ENCODE data around the gene DHRSX. TPM values are rescaled to one million over a fixed set of nuclear protein-coding genes. Genes with fewer than 3 reads are reported as not detected.
"Not testable (repeated sequence)": the region's sequence is repeated elsewhere in the genome, so short reads cannot be mapped to it uniquely, and the experiment has no call there.

The DHRSX gene
- total and polyA plus RNA-seq, 7 donors: 12.5 to 25.2 (median 16.1) TPM

DNA sequence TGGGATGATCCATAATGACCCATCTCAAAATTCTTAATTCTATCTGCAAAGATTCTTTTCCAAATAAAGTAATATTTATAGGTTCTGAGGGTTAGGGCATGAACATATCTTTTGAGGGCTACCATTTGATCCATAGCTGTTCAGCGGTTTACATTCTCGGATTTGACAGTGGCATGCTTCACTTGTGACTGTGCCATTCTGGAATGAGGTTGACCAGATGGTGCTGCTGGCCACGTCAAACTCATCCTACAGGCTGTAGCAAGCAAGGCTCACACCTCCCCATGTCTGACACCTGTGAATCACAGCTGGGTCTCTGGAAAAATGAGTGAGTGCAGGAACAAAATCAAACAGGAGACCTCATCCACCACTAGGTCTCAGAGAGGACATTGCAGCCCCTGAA is 280.5 kb downstream of the DHRSX start:
- WGBS, 2 donors: 94 to 95% methylated on average over 3 of the region's 3 CpGs
- Histone ChIP-seq H3K9me3 (peaks cover 0 to 37% (median 7%) of the 10 kb centered on the region in 4 donors), H3K4me1 (no peaks in the 10 kb centered on the region), H3K4me3 (no peak overlapping the region), H3K27ac (no peak overlapping the region), H3K27me3 (no peaks in the 10 kb centered on the region), H3K36me3 (peaks cover 0 to 43% (median 19%) of the 10 kb centered on the region in 4 donors)
- intact Hi-C loops (cut with DNase I): no loop called here
- DNase-seq: no peak
- TF ChIP-seq POLR2A (IDR thresholded peaks at IDR 0.05) (no peak), POLR2AphosphoS5 (IDR thresholded peaks at IDR 0.05) (no peak), CTCF (IDR thresholded peaks at IDR 0.05) (no peak), EP300 (IDR thresholded peaks at IDR 0.05) (no peak)

DNA sequence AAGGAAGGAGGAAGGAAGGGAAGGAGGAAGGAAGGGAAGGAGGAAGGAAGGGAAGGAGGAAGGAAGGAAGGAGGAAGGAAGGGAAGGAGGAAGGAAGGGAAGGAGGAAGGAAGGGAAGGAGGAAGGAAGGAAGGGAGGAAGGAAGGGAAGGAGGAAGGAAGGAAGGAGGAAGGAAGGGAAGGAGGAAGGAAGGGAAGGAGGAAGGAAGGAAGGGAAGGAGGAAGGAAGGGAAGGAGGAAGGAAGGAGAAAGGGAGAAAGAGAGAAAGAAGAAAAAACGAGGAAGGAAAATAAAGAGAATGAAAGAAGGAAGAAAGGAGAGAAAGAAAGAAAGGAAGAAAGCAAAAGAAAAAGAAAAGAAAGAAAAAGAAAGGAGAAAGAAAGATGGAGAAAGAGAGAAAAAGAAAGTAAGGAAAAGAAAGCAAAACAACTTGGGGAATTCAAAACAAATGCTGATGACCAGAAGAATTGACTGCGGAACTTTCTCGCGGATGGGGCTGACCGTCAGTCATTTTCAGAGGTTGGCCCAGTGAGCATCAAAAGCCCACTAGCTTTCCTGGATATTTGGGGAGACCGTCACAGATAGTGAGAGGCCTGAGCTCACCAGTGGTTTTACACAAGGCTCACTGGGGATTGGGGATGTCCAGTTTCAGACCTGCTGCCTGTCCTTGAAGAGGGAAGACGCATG is 286.5 kb downstream of the DHRSX start:
- H3K4me3 ChIP-seq; H3K4me1 ChIP-seq; H3K27me3 ChIP-seq; H3K27ac ChIP-seq; intact Hi-C loops (cut with DNase I); H3K36me3 ChIP-seq; DNase-seq: not testable (repeated sequence)
- WGBS, 2 donors: 94 to 95% methylated on average over 7 of the region's 7 CpGs
- H3K9me3 ChIP-seq: peaks cover 0 to 18% (median 1%) of the 10 kb centered on the region in 4 donors

DNA sequence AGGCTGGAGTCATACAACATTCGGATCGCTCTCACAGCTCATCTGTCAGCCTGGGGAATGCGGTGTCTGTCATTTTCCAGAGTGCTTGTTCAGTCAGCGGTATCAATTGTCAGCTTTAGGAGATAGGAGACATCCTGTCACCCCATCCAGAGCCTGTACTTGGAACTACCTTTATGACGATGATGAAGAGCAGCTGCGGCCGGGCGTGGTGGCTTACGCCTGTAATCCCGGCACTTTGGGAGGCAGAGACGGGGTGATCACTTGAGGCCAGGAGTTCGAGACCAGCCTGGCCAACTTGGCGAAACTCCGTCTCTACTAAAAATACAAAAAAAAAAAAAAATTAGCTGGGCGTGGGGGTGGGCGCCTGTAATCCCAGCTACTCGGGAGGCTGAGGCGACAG is 289.1 kb downstream of the DHRSX start:
- H3K27me3 ChIP-seq; intact Hi-C loops (cut with DNase I); H3K4me1 ChIP-seq; DNase-seq; H3K4me3 ChIP-seq; H3K36me3 ChIP-seq; H3K9me3 ChIP-seq; H3K27ac ChIP-seq: not testable (repeated sequence)
- 96 to 97% methylated on average over 18 of the region's 18 CpGs for WGBS, 2 donors

DNA sequence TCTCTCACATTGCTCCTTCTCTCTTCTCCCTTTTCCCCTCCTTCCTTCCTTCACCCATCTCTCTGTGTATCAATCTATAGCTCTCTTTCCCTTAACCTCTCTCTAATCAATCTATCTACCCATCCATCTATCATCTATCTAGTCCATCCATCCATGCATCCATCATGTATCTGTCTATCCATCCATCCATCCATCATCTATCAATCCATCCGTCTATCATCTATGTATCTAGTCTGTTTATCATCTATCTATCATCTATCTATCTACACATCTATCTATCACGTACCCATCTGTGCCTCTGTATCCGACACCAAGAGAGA is 307.5 kb downstream of the DHRSX start:
- Histone ChIP-seq H3K27ac (no peak overlapping the region), H3K27me3 (no peaks in the 10 kb centered on the region), H3K36me3 (no peaks in the 10 kb centered on the region), H3K9me3 (peaks cover 0 to 5% (median 0%) of the 10 kb centered on the region in 4 donors), H3K4me1 (no peaks in the 10 kb centered on the region), H3K4me3 (no peak overlapping the region)
- TF ChIP-seq POLR2A (IDR thresholded peaks at IDR 0.05) (no peak), EP300 (IDR thresholded peaks at IDR 0.05) (no peak), POLR2AphosphoS5 (IDR thresholded peaks at IDR 0.05) (no peak), CTCF (IDR thresholded peaks at IDR 0.05) (no peak)
- DNase-seq: no peak
- 94 to 95% methylated on average over 3 of the region's 3 CpGs for WGBS, 2 donors
- intact Hi-C loops (cut with DNase I): no loop called here

DNA sequence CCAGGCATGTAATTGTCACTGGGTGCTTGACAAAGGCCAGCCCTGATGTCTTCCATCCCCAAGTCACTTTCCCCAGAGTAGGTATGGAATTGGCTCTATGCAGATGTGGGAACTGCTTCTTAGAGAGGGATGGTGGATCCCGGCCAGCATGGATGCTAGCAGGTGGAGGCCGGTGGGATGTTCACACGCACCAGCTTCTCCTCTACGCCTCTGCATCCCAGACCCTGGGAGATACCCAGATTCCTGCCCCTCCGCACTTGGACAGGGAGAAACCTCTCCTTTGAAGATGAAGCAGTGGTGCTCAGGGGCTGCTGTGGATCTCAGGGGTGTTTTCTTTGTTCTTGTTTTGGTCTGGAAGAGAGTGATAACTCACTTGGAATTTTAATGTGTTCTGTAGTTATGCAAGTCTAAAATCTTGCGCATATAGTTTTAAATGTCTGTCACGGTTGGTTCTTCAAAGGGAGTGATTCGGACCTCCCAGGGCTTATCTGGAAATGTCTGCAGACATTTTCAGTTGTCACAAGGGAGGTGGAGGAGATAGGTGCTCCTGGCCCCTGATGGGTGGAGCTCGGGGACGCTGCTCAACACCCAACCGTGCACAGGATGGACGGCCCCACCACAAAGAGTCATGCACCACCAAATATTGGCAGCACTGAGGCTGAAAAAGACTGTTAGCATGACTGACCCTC is 308.0 kb downstream of the DHRSX start:
- Histone ChIP-seq H3K4me3 (no peak overlapping the region), H3K36me3 (no peaks in the 10 kb centered on the region), H3K9me3 (peaks cover 0 to 5% (median 0%) of the 10 kb centered on the region in 4 donors), H3K27me3 (no peaks in the 10 kb centered on the region), H3K4me1 (no peaks in the 10 kb centered on the region), H3K27ac (no peak overlapping the region)
- WGBS, 2 donors: 67 to 82% methylated on average over 12 of the region's 12 CpGs
- intact Hi-C loops (cut with DNase I): no loop called here
- TF ChIP-seq CTCF (IDR thresholded peaks at IDR 0.05): no peak
- TF ChIP-seq POLR2A (IDR thresholded peaks at IDR 0.05): no peak
- no peak for TF ChIP-seq POLR2AphosphoS5 (IDR thresholded peaks at IDR 0.05)
- TF ChIP-seq EP300 (IDR thresholded peaks at IDR 0.05): no peak
- DNase-seq: no peak
